HK-2 (cell line): ENCODE measurements around the gene TKT.

Source experiments
- DNase-seq: peaks from one replicate; pipeline ENCODE4 v3.0.0-alpha.2; 2018; ENCODE audit not compliant: unreplicated experiment

TKT gene

GRCh38 chr3:53196575-53197407, 59.0 kb downstream of the TKT start:
- peak; percentile 67 for DNase-seq

GRCh38 chr3:53195602-53196574, 59.9 kb downstream of the TKT start:
- DNase-seq = peak; percentile 20

- no peak for DNase-seq
Observed at GRCh38 chr3:53195066-53195450, 60.8 kb downstream of the TKT start.

GRCh38 chr3:53194210-53195065, 61.4 kb downstream of the TKT start:
- peak; percentile 26 for DNase-seq

- no peak for DNase-seq
Observed at GRCh38 chr3:53193466-53194209, 62.2 kb downstream of the TKT start.

GRCh38 chr3:53192608-53193007, 63.2 kb downstream of the TKT start:
- no peak for DNase-seq

GRCh38 chr3:53191836-53192480, 63.9 kb downstream of the TKT start:
- DNase-seq = no peak

- no peak for DNase-seq
Observed at GRCh38 chr3:53190659-53191058, 65.2 kb downstream of the TKT start.

GRCh38 chr3:53189276-53189675, 66.5 kb downstream of the TKT start:
- DNase-seq = no peak

- DNase-seq = no peak
Observed at GRCh38 chr3:53188720-53189119, 67.1 kb downstream of the TKT start.

GRCh38 chr3:53188136-53188685, 67.6 kb downstream of the TKT start:
- DNase-seq = no peak

- no peak for DNase-seq
Observed at GRCh38 chr3:53187430-53187829, 68.4 kb downstream of the TKT start.

- no peak for DNase-seq
Observed at GRCh38 chr3:53186726-53187125, 69.1 kb downstream of the TKT start.

GRCh38 chr3:53185761-53186465, 69.9 kb downstream of the TKT start:
- no peak for DNase-seq

- DNase-seq = no peak
Observed at GRCh38 chr3:53184701-53185100, 71.1 kb downstream of the TKT start.

GRCh38 chr3:53183514-53183913, 72.3 kb downstream of the TKT start:
- DNase-seq = no peak

GRCh38 chr3:53182764-53183355, 73.0 kb downstream of the TKT start:
- DNase-seq = no peak

- no peak for DNase-seq
Observed at GRCh38 chr3:53181528-53181927, 74.3 kb downstream of the TKT start.

GRCh38 chr3:53181024-53181371, 74.8 kb downstream of the TKT start:
- DNase-seq = no peak
